T-helper 22 cell (primary cell): ENCODE measurements around the gene IFFO2.

Experiments used
- DNase-seq: peaks from one replicate; pipeline ENCODE4 v3.0.0-alpha.2; 2020; ENCODE audit warnings: low read depth

The IFFO2 gene

GRCh38 chr1:18950401-18951026 lies 6.0 kb downstream of the IFFO2 start:
- DNase-seq: no peak

DNA sequence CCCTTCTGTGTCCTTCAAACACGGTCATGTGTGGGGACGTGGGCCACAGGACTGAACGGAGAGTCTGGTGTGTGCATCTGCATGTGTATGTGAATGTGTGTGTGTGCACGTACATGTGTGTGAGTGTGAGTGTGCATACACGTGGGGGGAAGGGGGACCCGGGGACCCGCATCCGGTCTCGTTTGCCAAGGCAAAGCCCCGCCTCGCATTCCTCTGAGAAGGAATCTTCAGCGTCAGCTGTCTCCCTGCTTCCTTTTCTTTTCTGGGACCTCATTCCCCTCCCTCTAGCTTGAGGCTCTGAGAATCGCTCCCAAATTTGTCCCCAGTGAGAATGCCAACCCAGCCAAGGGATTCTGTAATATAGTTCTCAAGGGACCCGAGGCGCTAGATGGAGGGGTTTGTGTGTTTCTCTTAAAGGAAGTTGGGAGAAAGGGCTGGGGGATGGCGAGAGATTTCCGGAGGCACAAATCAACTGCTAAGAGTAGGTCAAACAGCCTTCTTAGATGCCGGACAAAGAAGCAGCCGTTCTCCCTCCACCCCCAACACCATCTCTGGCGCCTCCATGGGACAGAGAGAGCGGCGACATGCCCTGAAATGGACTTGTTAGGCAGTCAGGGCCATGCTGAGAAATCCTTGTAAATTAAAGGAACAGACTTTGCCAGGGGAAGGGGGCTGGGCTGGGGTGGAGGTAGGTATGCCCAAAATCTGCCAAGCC lies 6.6 kb downstream of the IFFO2 start:
- DNase-seq: no peak

- no peak for DNase-seq
Observed at GRCh38 chr1:18948913-18949685, 7.4 kb downstream of the IFFO2 start.

- peak; percentile 61 for DNase-seq
Observed at GRCh38 chr1:18948048-18948912, 8.2 kb downstream of the IFFO2 start.

GRCh38 chr1:18947570-18947969 lies 8.9 kb downstream of the IFFO2 start:
- DNase-seq: no peak

DNA sequence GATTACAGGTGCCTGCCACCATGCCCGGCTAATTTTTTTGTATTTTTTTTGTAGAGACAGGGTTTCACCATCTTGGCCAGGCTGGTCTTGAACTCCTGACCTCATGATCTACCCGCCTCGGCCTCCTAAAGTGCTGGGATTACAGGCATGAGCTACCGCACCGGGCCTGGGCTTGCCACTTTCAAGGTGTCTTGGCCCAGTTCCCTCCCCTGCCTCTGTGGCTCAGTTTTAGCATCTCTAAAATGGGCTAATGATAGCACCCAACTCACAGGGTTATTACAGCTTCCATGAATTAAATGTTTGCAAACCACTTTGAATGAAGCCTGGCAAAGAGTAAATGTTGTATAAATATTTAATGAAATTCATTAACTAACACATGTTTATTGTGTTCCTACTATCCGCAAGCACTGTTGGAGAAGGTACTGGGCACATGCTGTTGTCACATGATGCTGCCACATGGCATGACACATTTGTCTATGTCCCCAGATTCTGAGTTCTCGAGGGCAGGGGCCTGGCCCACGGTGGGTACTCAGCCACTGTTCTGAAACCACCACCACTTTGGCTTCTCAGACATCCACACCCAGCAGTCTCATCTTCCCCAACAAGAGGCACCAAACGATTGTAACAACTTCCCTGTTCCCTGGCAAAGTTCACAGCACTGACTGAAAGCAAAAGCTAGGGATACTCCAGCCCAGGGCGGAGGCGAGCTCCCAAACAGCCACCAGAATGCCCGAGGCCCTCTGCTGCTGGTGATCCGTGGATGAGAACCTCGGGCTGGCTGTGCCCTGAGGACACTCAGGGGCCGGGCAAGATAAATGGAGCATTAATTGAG lies 9.7 kb downstream of the IFFO2 start:
- no peak for DNase-seq

- no peak for DNase-seq
Observed at GRCh38 chr1:18945401-18945849, 11.1 kb downstream of the IFFO2 start.

DNA sequence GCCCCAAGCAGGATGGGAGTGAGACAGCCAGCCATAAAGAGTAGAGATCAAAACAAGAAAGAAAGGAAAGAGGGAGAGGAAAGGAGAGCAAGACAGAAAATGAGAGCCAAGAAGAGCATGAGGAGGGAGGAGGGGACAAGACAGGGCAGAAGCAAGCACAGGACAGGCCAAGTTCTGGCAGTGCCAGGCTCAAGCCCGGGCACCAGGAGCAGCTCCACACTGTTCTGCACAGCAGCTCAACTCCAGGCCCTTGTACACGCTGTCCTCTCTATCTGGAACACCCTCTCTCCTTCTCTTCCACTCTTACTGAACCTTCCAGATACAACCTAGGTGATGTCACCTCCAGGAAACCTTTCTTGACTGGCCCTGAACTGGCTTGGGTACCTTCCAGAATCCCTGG lies 11.7 kb downstream of the IFFO2 start:
- no peak for DNase-seq

DNA sequence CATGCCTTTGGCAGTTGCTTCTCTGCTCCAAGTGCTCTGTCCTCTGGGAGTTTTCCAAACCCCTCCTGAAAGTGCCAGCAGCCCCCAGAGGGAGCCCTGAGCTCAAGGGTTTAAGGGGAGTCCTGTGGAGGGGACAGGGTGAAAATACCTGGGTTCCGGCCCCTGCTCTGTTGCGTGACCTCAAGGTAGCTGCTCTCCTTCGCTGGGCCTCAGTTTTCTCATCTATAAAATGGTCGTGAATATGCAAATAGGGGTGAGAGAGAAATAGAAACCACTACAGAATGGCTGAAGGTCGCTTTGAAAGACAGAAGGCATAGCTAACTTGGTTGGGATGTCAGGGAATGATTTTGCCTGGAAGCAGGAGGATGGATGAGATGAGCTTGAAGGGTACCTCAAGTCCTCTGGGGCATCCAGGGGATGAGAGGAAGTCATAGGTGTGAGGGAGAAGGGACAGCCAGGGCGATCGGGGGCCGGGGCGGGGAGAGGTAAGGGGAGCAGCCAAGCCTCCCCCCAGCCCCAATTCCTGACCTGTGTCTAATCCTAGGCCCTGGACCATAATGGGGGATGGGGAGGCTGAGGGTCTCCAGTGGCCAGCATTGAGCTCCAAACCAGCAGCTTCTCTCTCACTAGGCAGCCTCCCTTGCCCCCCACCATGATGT lies 12.4 kb downstream of the IFFO2 start:
- DNase-seq: no peak

DNA sequence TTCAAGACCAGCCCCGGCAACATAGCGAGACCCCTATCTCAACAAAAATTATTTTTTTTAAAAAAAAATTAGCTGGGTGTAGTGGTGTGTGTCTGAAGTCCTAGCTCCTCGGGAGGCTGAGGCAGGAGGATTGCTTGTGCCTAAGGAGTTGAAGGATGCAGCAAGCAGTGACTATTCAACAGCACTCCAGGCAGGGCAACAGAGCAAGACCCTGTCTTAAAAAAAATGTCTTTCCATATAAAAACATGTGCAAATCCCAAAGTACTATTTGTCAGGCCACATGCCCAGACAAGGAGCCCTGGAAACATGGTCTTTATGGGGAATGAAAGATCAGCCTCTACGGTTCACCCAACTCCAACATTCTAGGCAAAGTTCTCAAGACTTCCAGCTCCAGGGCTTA lies 13.3 kb downstream of the IFFO2 start:
- no peak for DNase-seq

GRCh38 chr1:18942340-18942739 lies 14.1 kb downstream of the IFFO2 start:
- DNase-seq: no peak

DNA sequence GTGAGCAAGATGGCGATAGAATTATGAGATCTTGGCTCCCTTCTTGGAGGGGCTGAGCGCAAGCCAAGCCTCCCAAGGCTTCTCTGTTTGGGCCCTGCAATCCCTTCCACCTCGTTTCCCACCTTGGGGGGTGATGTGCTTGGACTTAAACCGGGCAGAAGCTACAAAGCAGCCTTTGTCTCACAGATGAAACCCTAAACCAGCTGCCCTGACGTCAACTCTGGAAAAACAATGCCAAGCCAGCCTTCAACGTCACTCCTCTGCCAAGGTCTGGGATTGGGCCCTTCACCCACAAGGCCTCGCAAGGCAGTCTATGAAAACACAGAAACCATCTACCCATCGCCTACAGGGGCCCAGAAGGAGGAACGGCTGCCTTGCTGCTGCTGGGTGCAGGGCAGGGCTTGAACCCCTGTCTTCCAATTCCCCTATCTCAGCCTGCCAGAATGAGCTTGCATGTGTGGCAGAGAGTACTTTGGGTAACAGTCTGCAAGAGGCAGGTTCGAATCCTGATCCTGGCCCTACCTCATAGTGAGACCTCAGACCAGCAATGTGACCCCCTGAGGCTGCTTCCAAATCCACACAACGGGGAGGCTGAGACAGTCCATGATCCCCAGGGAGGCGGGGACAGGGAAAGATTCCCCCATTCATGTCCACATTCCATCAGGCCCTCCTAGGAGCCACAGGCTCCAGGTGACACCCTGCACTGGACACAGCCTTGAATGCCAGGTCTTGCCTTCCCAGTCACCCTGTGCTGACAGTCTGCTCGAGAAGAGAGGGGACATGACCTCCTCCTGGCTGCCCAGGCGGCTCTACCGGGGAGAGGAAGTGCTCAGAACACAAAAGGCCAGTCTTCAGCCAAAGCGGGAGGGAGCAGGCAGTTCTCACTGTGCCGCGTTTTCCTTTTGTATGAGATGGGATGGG lies 15.0 kb downstream of the IFFO2 start:
- no peak for DNase-seq

DNA sequence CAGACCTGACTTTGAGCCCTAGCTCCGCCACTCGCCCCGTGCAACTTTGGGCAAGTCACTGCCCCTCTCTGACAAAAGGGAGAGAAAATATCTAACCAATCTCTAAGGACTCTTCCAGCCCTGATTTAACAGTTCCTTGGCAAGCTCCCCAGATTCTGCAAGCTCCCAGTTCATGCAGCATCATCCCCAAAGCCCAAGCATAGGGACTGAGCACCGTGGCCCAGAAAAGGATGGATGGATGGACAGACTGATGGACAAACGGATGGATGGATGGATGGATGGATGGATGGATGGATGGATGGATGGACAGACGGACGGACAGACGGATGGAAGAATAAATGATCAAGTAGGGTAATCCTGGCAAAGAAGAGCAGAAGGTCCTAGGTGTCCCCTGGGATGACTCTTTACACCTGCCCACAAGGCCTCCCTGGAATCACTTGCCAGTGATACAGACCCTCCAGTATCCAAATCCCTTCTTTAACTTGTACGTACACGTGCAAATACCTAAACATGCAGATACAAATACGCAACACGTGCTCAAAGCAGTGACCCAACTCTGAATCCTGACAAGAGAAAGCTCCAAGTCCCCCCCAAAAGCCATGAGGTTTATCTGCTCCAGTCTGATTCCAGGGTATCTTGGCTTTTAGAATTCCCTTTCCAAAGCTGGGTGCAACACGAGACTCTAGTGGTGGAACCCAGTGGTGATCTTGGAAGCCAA lies 16.0 kb downstream of the IFFO2 start:
- no peak for DNase-seq

DNA sequence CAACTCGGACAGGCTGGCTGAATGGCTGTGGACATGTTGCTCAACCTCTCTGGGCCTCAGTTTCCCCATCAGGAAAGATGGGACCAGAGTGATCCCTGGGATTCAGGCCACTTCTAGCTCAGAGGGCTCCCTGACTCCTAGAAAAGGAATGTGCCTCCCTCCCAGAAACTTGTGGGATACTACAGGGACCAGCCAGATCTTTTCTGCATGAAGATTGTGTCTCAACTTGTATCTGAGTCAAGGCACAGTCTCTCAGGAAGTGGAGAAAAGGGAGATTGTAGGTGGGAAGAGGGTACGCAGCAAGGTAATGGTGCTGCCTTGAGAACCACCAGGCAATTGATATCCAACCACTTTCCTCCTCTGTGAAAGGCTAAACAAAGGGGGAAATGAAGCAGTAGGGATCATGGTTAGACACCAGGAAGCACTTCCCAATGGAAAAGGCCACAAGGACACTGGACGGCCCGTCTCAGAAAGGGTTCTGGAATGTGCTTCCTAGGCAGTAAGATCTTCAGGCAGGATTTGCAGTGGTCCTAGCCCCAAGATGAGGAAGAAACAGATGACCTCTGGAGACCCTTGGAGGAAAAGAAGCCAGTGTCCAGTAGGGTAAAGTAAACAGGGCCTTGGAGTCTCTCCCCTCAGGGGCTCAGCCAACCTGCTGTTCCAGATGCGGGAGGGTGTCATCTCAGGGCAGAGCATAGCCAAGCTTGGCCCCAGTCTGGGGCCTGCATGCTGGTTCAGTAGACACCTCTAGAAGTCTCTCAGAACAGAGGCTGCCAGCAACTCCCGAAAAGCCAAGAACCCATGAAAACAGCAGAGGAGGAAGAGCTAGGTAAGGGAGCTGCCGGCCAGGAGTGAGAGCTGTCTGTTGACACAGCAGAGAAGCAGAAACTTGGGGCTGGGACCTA lies 16.8 kb downstream of the IFFO2 start:
- no peak for DNase-seq

DNA sequence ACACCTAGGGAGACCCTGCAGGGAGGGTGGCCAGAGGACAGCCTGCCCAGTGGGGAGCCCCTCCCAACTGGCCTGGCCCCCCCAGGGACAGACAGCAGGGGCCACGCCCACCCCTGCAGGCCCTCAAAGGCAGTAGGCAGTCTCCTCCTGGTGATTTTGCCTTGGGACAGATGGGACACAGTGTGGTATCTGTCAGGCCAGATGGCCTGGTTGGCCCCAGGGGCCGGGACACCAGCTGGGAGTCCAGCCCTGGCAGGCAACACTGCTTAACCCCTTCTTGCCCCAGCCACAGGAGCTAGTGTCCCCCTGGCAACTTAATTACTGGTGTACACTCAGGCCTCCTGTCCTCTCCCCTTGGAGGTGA lies 17.8 kb downstream of the IFFO2 start:
- no peak for DNase-seq

GRCh38 chr1:18938008-18938706 lies 18.3 kb downstream of the IFFO2 start:
- no peak for DNase-seq

DNA sequence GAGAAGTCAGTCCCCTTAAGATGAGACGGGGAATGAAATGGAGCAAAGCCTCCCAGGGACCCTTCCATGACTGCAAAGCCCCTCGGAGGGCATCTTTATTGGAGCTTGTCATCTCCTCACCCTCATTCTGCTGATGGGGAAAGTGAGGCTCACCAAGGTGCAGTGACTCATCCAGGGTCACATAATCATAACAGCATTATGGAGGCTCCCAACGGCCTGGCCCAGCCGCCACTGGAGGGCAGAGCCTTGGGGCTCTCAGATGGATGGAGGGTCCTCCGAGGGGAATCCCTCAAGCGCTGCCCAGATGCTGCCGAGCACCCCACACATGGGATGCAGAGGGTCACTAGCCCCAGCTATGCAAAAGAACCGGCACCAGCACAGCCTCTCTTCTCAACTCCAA lies 18.9 kb downstream of the IFFO2 start:
- DNase-seq: no peak
